Stimulated activated CD4-positive, alpha-beta T cell treated with anti-CD3 and anti-CD28 coated beads, Interleukin-15, amount 100 ng/mL, for 48 hours (primary cell): ENCODE measurements around the gene OR2S2.
A peak's percentile ranks its signal among the peaks of the same experiment; 100 is the strongest.
"Not testable (repeated sequence)": the region's sequence is repeated elsewhere in the genome, so short reads cannot be mapped to it uniquely, and the experiment has no call there.

Experiments used
- DNase-seq, 2 donors: peaks; one replicate each; pipeline ENCODE4 v3.0.0-alpha.2; 2020; ENCODE audit warnings: low read depth in 2 of 2

OR2S2 gene

DNA sequence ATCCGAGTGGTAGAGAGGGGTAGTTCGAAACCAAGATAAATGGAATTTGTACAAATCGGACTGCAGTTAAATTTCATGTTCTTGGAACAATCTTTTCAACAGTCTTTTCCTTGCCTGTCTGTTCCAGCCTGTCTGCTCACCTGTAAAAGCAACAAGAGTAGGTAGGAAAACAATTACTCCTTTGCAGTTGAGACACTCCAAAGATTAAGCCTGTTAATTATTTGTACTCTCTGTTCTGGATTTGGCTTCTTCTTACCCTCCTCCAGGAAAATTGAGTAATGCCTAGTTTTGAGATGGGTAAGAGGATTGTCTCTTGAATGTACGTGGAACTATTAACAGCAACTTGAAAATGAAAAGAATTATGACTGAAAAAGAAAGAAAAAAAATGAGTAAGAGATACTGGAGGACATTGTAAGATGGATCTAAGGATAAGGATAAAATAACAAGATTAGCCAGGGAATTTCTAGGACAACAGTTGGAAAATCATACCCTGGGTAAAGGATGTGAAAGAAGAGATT lies 24.3 kb downstream of the OR2S2 start:
- DNase-seq: no peak

- no peak for DNase-seq
These were observed 25.2 kb downstream of the OR2S2 start for GRCh38 chr9:35932735-35933134.

GRCh38 chr9:35930989-35931388 lies 27.0 kb downstream of the OR2S2 start:
- no peak for DNase-seq

GRCh38 chr9:35930521-35930920 lies 27.4 kb downstream of the OR2S2 start:
- DNase-seq: no peak

DNA sequence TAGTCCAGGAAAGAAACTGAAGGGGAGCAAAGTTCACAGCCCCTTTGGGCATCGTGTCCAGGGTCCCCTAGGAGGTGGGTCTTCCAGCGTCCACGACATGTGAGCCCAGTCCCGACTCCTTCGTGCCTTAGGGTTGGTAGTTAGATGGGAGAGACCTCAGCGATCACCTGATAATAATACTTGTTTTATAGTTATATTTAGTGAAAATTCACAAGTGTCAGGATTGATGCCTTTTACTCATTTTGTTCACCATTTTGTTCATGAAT lies 28.6 kb downstream of the OR2S2 start:
- DNase-seq: no peak

DNA sequence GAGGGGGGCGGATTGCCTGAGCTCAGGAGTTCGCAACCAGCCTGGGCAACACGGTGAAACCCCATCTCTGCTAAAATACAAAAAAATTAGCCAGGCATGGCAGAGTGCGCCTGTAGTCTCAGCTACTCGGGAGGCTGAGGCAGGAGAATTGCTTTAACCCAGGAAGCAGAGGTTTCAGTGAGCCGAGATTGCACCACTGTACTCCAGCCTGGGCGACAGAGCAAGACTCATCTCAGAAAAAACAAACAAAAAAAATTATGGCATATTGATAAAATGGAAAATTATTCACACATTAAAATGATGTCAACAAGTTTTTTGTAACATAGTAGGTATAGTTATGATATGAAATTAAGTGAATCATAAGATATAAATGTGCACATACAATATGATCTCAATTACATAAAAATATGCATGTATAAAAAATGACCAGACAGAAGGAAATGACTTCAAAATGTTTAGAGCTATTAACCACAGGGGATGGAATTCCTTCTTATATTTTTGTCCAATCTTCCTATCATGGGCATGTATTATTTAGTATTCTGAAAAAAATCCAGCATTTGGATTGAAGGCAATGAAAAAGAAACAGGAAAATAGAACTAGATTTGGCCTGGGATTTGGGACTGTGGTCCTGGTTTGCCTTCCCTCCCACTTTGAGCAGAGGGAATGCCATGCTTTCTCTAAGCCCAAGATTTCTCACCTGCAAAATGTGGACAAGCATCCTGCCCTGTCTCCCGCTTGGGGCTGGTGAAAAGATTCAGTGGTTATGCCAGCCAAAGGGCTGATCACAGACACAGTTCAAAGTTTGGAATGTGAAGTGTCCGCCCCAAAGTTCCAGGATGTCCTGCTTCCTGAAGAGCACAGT lies 29.1 kb downstream of the OR2S2 start:
- DNase-seq: no peak

- DNase-seq: peak; percentile 38 to 50
These were observed 33.8 kb downstream of the OR2S2 start for GRCh38 chr9:35923927-35924763.

DNA sequence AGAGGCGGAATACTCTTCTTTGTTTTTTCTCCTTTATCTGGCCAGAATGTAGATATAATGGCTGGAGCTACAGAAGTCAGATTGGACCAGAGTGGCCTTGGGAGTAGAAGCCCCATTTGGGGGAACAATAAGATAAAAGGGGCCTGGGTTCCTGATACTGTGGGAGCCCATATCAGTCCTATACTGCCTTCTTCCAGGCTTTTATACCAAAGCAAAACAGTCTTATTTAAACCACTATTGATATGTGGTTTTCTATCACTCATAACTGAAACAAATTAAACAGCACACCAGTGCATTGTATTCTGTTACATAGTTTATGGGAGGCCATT lies 34.4 kb downstream of the OR2S2 start:
- DNase-seq: no peak

DNA sequence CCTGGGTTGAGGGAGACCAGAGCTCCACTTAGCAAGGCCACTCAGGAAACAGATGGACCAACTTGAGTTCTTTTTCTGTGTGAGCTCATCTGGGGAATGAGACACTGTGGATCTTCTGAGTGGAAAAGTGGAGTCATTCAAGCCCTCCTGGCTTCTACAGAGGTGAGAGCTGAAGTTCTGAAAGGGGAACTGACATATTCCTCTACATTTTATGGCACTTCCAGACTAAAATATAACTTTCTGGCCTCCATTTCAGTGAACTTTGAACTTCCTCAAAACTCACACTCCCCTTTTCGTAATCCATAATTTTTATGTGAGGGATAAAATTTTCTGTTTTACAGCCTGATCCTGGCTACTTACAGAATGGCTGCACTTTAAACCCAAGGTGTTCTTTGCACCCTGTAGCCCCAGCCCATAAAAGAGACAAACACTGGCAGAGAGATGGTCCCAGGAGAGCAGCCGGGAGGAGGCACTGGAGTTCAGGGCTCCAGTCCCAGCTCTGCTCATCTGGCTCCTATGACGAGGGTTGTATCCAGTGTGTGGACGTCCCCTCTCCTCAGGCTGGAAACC lies 37.8 kb downstream of the OR2S2 start:
- DNase-seq: no peak

DNA sequence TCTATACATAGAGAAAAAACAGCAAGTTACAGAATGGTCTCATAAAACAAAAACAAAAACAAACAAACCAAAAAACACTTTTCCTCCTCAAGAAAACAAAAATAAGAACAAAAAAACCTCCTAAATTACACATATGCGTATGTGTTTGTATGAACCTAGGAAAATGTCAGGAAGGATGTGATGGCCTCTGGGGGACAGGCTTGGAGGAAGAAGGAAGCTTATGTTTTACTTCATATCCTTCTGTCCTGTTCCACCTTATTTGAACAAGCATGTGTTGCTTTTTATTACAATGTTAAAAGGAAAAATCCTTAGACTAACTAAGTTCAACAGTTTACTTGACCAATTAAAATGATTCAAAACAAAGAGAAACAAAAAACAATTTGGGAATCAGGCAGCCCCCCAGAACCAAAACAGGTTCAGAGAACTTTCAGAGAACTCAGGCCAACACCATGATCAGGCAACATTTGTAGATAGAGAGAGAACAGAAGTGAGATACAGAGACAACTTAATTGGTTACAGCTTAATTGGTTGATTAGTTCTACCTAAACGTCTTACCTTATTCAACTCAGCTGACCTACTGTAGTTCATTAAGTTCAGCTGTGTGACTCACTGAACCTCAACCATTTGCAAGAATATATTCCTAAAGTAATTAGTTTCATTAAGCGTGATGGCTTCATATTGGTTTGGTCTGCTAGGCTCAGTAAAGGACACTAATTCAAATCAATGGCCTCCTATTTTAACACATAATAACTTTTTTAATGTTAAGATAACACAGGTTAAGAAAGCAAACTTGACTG lies 38.5 kb downstream of the OR2S2 start:
- no peak for DNase-seq

GRCh38 chr9:35918780-35919179 lies 39.2 kb downstream of the OR2S2 start:
- no peak for DNase-seq

DNA sequence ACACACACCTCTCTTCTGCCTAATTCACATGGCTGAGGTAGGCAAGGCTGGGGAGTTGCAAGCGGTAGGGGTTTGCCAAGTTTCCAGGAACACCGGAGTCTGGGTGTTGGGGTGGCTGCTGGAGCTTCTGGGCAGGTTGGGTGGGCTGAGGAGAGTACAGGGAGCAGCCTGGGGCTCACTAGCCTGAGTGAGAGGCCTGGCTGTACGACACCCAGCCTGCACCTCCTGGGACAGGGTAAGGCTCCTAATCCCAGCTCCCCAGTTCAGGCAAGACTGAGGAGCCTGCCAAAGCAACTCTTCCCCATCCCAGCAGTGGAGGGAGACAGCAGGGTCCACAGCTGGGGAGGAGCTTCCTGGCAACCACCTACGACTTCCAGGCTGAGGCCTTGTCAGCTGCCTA lies 40.7 kb downstream of the OR2S2 start:
- DNase-seq: no peak

GRCh38 chr9:35915681-35916294 lies 42.2 kb downstream of the OR2S2 start:
- no peak for DNase-seq

DNA sequence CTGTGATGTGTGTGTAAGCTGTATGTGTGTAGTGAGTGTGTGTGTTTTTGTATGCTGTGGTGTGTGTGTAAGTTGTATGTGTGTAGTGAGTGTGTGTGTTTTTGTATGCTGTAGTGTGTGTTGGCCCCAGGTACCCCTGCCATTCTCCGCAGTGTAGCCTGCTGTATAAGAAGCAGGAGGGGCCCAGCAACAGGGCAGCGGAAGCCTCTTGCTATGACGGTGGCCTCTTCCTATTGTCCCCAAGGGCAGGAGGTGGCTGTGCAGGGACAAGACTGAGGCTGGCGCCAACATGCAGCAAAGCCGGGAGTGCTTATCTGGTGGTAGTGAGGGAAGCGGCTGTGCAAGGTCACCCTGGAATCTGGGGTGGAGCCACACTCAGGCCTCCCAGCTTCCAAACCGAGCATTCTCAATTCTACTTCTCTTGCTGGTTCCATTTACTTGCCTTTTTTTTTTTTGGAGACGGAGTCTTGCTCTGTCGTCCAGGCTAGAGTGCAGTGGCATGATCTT lies 43.6 kb downstream of the OR2S2 start:
- DNase-seq: no peak

DNA sequence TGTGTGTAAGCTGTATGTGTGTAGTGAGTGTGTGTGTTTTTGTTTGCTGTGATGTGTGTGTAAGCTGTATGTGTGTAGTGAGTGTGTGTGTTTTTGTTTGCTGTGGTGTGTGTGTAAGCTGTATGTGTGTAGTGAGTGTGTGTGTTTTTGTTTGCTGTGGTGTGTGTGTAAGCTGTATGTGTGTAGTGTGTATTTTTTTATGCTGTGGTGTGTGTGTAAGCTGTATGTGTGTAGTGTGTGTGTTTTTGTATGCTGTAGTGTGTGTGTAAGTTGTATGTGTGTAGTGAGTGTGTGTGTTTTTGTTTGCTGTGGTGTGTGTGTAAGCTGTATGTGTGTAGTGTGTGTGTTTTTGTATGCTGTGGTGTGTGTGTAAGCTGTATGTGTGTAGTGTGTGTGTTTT lies 44.5 kb downstream of the OR2S2 start:
- DNase-seq: not testable (repeated sequence)

DNA sequence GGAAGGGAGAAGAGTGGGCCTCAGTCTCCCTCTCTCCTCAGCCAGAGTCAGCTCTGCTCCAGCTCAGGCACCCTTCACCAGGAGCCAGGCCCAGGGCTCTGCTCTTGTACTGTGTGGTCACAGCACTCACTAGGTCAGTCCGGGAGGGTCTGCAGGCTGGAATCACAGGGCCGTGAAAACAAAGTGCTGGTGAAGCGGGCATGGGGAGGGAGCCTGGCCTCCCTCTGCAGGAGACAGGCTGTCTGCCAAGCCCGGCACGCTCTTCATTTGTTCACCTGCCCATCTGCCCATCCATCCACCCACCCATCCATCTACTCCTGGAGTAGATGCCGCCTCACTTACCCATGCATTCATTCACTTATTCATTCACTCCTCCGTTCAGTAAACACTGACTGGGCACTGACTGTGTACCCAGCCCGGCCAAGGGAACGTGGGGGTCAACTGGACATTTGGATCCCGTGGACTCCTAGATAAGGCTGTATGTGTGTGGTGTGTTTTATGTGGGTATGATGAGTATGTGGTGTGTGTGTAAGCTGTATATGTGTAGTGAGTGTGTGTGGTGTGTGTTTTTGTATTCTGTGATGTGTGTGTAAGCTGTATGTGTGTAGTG lies 45.1 kb downstream of the OR2S2 start:
- DNase-seq: no peak

DNA sequence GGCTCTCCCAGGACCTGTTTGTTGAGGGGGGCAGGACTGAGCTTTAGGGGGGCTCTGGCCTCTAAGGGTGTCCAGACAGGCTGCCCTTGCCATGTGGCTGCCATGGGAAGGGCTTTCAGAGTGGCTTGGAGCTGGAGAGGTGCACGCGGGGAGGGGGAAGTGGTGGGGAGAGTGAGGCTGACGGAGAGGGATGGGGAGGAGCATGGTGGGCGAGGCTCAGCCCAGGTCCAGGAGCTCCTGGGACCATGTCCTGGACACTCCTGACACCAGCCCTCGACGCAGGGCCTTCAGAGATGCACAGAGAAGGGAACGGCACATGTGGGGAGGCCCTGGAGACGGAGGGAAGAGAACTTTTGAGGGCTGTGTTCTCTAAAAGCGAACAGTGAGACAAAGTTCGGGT lies 46.3 kb downstream of the OR2S2 start:
- DNase-seq: no peak

GRCh38 chr9:35910613-35911359 lies 47.2 kb downstream of the OR2S2 start:
- DNase-seq: peak in 1 of 2 donors; percentile 33

DNA sequence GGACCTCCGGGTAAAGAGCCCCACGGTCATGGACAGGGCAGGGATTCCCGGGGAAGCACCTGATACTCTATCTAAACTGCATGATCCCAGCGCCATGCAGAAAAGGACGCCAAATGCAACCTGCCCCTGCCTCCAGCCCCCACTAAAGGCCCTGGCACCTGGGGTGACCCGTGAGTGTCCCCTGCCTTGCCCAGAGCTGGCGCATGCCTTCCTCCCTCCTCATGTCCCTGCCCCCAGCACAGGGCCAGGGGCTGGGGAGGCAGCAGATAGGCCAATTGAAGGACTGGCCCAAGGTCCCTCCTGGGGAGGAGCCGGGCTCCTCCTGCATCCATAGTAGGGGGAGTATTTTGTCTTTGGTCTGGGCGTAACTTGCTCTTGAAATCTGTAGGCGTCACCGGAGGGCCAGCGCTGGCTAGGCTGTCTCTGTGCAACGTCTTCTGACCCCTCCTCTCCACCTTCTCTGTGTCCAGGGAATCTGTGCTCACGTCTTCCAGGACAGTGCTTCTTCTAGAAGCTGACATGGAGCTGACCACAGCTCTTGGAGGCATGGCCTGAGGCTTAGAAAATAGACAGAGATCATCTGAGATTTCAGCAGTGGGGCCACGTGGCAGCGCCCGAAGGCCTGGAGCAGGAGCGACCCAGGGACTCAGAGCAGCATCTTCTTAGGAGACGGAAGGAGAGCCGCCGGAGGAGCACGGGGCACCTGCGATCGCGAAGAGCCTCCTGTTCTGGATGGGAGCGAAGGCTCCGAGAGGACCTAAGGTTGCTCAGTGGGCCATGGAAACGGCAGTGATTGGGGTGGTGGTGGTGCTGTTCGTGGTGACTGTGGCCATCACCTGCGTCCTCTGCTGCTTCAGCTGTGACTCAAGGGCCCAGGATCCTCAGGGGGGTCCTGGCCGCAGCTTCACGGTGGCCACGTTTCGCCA lies 48.0 kb downstream of the OR2S2 start:
- DNase-seq: no peak
